Cardiac muscle cell (in vitro differentiated cells and primary cell): ENCODE results near the gene ETV7. TPM values are rescaled to one million over a fixed set of nuclear protein-coding genes. Genes with fewer than 3 reads are reported as not detected.

ENCODE experiments used
- DNase-seq, 2 donors: peaks; one replicate each; pipeline versions ENCODE4 v3.0.0 to v3.0.0-alpha.2; 2010 to 2017; ENCODE audit warnings: low read depth in 1 of 2, low spot score in 1 of 2
- H3K27ac ChIP-seq: fragments of 200-600 bp; sonication (generic); 2 replicates; pipeline ENCODE4 v1.5.1; 2016
- H3K27me3 ChIP-seq: fragments of 200-600 bp; sonication (generic); 2 replicates; pipeline ENCODE4 v1.6.0; 2016; ENCODE audit warnings: control low read depth
- H3K36me3 ChIP-seq: fragments of 200-600 bp; sonication (generic); 2 replicates; pipeline ENCODE4 v1.5.1; 2016; ENCODE audit warnings: control low read depth
- H3K4me1 ChIP-seq: fragments of 200-600 bp; sonication (generic); 2 replicates; pipeline ENCODE4 v1.8.1; 2017; ENCODE audit warnings: low read depth, mild to moderate bottlenecking, mixed run types
- H3K4me3 ChIP-seq: fragments of 200-600 bp; sonication (generic); 2 replicates; pipeline ENCODE4 v1.5.1; 2016; ENCODE audit warnings: mild to moderate bottlenecking
- H3K9me3 ChIP-seq: fragments of 200-600 bp; sonication (generic); 2 replicates; pipeline ENCODE4 v1.5.1; 2017; ENCODE audit warnings: low read depth, mild to moderate bottlenecking, control low read depth
- polyA plus RNA-seq: library from polyadenylated mRNA; unstranded; fragments of >200 nt; fragmentation: Nextera tagmentation; extraction: Ambion mirVana; gene quantifications from 2 replicates; pipeline ENCODE4 v1.2.1, GENCODE V29; 2016
- total RNA-seq: library from RNA; depleted of rRNA; stranded (reverse); fragments of >200 nt; gene quantifications from 2 replicates; pipeline ENCODE4 v1.2.3, GENCODE V29; 2016
- TF ChIP-seq, protein P1 (sequence below): IDR thresholded peaks from 2 replicates; pipeline ENCODE4 v1.5.1; 2012; ENCODE audit warnings: low read depth, mild to moderate bottlenecking, low read length

The ETV7 gene
- total and polyA plus RNA-seq, 2 experiments from 2014 or later: 0.28 TPM; not detected in 1

DNA sequence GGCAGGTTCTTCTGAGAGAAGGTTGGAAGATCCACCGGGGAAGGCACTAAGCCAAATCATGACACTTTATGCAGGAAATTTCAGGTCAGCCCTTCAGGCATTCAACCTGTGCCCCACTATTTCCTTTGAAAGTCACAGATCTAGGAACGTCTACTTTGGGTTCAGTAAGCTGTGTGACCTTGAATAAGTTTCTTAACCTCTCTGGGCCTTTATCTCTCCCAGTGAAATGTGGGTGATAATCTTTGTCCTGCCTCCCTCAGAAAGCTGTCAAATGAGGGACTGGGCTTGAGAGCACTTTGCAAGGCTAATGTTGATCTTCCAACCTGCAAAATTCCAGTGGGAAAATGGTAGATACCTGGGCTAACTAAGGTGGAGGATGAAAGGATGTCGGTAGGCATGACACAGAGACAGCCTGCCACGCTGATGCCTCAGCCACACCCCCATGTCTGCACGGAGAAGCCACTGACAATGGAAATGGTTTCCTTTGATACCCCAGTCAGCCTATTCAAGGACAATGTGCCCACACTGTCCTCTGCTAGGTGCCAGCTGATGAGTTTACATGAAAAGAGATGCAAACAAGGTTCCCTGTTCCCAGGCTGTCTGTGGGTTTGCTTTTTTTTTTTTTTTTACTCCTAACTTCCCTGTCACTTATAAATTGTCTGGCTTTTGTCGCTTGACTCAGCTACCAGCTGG, 60.1 kb downstream of the ETV7 start:
- no peaks in the 10 kb centered on the region for H3K9me3 ChIP-seq
- TF ChIP-seq, protein P1, sequence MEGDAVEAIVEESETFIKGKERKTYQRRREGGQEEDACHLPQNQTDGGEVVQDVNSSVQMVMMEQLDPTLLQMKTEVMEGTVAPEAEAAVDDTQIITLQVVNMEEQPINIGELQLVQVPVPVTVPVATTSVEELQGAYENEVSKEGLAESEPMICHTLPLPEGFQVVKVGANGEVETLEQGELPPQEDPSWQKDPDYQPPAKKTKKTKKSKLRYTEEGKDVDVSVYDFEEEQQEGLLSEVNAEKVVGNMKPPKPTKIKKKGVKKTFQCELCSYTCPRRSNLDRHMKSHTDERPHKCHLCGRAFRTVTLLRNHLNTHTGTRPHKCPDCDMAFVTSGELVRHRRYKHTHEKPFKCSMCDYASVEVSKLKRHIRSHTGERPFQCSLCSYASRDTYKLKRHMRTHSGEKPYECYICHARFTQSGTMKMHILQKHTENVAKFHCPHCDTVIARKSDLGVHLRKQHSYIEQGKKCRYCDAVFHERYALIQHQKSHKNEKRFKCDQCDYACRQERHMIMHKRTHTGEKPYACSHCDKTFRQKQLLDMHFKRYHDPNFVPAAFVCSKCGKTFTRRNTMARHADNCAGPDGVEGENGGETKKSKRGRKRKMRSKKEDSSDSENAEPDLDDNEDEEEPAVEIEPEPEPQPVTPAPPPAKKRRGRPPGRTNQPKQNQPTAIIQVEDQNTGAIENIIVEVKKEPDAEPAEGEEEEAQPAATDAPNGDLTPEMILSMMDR: no peak
- H3K4me3 ChIP-seq: no peak overlapping the region
- no peaks in the 10 kb centered on the region for H3K27me3 ChIP-seq
- peaks cover 6% of the 10 kb centered on the region for H3K4me1 ChIP-seq
- DNase-seq: no peak
- no peaks in the 10 kb centered on the region for H3K36me3 ChIP-seq
- H3K27ac ChIP-seq: no peak overlapping the region

DNA sequence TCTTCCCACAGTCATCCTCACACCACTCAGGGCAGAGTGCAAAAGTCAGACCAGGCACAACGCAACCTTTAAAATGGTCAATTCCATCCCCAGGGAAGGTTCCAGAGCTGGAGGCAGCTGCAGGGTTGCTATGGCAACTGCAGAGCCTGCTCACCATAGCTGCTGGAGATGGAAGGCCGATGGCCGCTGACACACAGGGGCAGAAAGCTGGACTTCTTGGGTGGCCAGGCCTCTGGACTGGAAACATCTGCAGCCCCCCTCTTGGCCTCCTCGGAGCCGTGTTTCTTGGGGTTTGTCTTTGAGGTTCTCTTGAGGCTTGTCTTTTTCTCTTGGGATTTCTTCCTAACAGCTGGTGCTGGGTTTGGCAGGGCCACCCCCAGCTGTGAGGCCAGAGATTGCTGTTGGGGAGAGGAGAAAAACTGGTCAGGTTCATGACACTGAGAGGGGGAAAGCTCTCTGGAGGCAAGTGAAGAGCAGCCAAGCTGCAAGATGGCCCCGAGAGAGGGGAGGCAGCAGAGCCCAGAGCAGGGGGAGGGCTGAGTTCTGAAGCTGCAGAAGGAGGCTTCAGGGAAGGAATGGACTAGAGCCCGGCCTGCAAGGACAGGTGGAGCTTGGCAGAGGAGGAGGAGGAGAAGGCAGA, 61.0 kb downstream of the ETV7 start:
- Histone ChIP-seq H3K9me3 (no peaks in the 10 kb centered on the region), H3K27ac (no peak overlapping the region), H3K4me1 (peaks cover 6% of the 10 kb centered on the region), H3K27me3 (no peaks in the 10 kb centered on the region), H3K4me3 (no peak overlapping the region), H3K36me3 (no peaks in the 10 kb centered on the region)
- TF ChIP-seq, protein P1: no peak
- peak in 1 of 2 donors; percentile 67 for DNase-seq

DNA sequence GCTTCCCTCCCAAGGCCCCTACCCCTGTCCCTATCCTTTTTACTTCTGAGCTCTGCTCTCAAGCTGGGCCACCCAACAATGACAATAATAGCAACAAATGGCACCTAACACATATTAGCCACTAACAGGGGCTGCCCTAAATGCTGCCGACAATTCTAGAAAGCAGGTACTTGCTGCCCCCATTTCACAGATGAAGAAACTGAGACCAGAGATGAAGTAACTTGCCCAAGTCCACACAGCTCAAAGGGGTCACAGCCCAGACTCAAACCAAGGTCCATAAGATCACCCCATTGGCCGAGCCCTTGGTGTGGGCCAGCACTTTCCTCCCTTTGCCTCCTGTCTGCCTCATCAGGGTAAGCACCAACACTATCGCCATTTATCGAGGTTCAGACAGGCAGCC, 62.8 kb downstream of the ETV7 start:
- Histone ChIP-seq H3K27me3 (no peaks in the 10 kb centered on the region), H3K9me3 (no peaks in the 10 kb centered on the region), H3K4me3 (no peak overlapping the region), H3K36me3 (no peaks in the 10 kb centered on the region), H3K4me1 (peaks cover 6% of the 10 kb centered on the region), H3K27ac (no peak overlapping the region)
- no peak for DNase-seq
- TF ChIP-seq, protein P1: no peak

DNA sequence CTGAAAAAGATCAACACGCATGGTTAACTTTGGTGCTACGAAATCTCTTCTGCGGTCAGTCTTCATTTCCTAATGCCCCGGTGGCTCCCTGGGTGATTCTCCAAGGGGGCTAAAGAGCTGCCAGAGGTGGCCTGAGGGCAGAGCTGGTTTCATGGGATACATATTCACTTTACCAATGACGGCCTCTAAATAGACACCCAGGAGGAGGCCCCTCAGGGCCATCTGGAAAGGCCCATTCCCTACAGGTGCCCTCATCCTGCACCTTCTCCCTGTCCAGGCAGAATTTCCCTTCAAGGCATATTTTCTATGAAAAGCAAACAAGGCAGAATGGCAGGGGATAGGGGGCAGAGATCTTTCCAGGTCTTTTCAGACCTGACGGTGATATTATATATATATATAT, 63.3 kb downstream of the ETV7 start:
- H3K4me3 ChIP-seq: no peak overlapping the region
- no peaks in the 10 kb centered on the region for H3K27me3 ChIP-seq
- H3K36me3 ChIP-seq: no peaks in the 10 kb centered on the region
- H3K9me3 ChIP-seq: no peaks in the 10 kb centered on the region
- no peak overlapping the region for H3K27ac ChIP-seq
- TF ChIP-seq, protein P1: no peak
- peaks cover 6% of the 10 kb centered on the region for H3K4me1 ChIP-seq
- no peak for DNase-seq

DNA sequence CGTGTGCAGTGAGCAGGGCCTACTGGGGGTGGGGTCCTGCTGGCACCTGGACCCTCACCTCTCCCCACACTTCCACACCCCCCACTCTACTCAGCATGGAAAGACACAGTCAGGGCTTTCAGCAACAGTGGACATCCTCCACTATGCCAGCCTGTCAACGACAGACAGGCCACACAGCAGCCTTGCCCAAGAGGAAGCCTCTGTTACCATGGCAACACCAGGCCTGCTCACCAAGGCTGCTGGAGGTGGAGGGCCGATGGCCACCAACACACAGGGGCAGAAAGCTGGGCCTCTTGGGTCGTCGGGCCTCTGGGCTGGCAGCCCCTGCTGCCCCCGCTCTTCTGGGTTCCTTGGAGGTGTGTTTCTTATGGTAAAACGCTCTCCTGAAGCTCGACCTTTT, 64.4 kb downstream of the ETV7 start:
- Histone ChIP-seq H3K27ac (no peak overlapping the region), H3K4me1 (peaks cover 2% of the 10 kb centered on the region), H3K36me3 (no peaks in the 10 kb centered on the region), H3K9me3 (no peaks in the 10 kb centered on the region), H3K27me3 (no peaks in the 10 kb centered on the region), H3K4me3 (no peak overlapping the region)
- DNase-seq: peak in 1 of 2 donors; percentile 40
- TF ChIP-seq, protein P1: no peak
